OCI-LY1 (cell line): ENCODE data around the gene MGRN1.
A peak's percentile ranks its signal among the peaks of the same experiment; 100 is the strongest.

Source experiments
- H2AFZ ChIP-seq: fragments of 200-600 bp; sonication (generic), shearing (Covaris generic); 2 replicates; pipeline ENCODE4 v1.6.0; 2014; ENCODE audit warnings: antibody characterized with exemption, mild to moderate bottlenecking, low read length
- H3F3A ChIP-seq: fragments of 200-600 bp; sonication (generic), shearing (Covaris generic); 2 replicates; pipeline ENCODE4 v1.6.0; 2014; ENCODE audit warnings: mild to moderate bottlenecking, antibody characterized with exemption, low read length, moderate library complexity; ENCODE audit not compliant: insufficient read depth
- H3K27ac ChIP-seq: fragments of 200-600 bp; sonication (generic); 2 replicates; pipeline ENCODE4 v1.5.1; 2014; ENCODE audit warnings: low read length, mixed run types, mild to moderate bottlenecking, low read depth; ENCODE audit not compliant: poor library complexity, severe bottlenecking
- H3K27me3 ChIP-seq: fragments of 200-600 bp; sonication (generic); 2 replicates; pipeline ENCODE4 v1.6.0; 2014; ENCODE audit warnings: antibody characterized with exemption, mild to moderate bottlenecking, low read length, moderate library complexity; ENCODE audit not compliant: insufficient read depth
- H3K36me3 ChIP-seq: fragments of 200-600 bp; sonication (generic); 2 replicates; pipeline ENCODE4 v1.6.1; 2014; ENCODE audit warnings: mild to moderate bottlenecking, antibody characterized with exemption, low read length, moderate library complexity, mixed read lengths; ENCODE audit not compliant: insufficient read depth
- H3K4me1 ChIP-seq: fragments of 200-600 bp; sonication (generic); 2 replicates; pipeline ENCODE4 v1.5.1; 2014; ENCODE audit warnings: mild to moderate bottlenecking, low read length, moderate library complexity; ENCODE audit not compliant: insufficient read depth, severe bottlenecking
- H3K4me2 ChIP-seq: fragments of 200-600 bp; sonication (generic), shearing (Covaris generic); 2 replicates; pipeline ENCODE4 v1.6.1; 2014; ENCODE audit warnings: low read length
- H3K4me3 ChIP-seq: fragments of 200-600 bp; sonication (generic); 2 replicates; pipeline ENCODE4 v1.5.1; 2014; ENCODE audit warnings: low read length, low read depth, mild to moderate bottlenecking, mixed read lengths; ENCODE audit not compliant: poor library complexity, severe bottlenecking
- H3K79me2 ChIP-seq: fragments of 200-600 bp; shearing (Covaris generic); 2 replicates; pipeline ENCODE4 v1.6.1; 2016; ENCODE audit warnings: mixed run types, low read length, mixed read lengths; ENCODE audit not compliant: insufficient read depth
- H3K9ac ChIP-seq: fragments of 200-600 bp; sonication (generic), shearing (Covaris generic); 2 replicates; pipeline ENCODE4 v1.6.1; 2014; ENCODE audit warnings: mild to moderate bottlenecking, low read length, mixed read lengths
- H3K9me2 ChIP-seq: fragments of 200-600 bp; sonication (generic), shearing (Covaris generic); 2 replicates; pipeline ENCODE4 v1.6.1; 2014; ENCODE audit warnings: low read depth, mild to moderate bottlenecking, low read length, mixed read lengths
- H3K9me3 ChIP-seq: fragments of 200-600 bp; shearing (Covaris generic); 2 replicates; pipeline ENCODE4 v1.6.1; 2014; ENCODE audit warnings: low read length, mixed read lengths
- H4K20me1 ChIP-seq: fragments of 200-600 bp; sonication (generic), shearing (Covaris generic); 2 replicates; pipeline ENCODE4 v1.6.0; 2016; ENCODE audit warnings: mild to moderate bottlenecking, low read length; ENCODE audit not compliant: insufficient read depth
- CTCF ChIP-seq: fragments of 200-600 bp; sonication (generic), shearing (Covaris generic); IDR thresholded peaks from 2 replicates; pipeline ENCODE4 v1.5.1; 2017; ENCODE audit warnings: mild to moderate bottlenecking, antibody characterized with exemption, low read length, moderate library complexity, mixed read lengths
- EZH2 ChIP-seq: fragments of 200-600 bp; sonication (generic), shearing (Covaris generic); IDR thresholded peaks from 2 replicates; pipeline ENCODE4 v1.8.0; 2017; ENCODE audit warnings: borderline replicate concordance, mixed run types, mild to moderate bottlenecking, antibody characterized with exemption, low read length, moderate library complexity, mixed read lengths

Gene MGRN1

GRCh38 chr16:4639899-4640509, 15.4 kb downstream of the MGRN1 start:
- no peak overlapping the region for H3K9ac ChIP-seq
- no peaks in the 10 kb centered on the region for H4K20me1 ChIP-seq
- H3K9me2 ChIP-seq = no peaks in the 10 kb centered on the region
- H2AFZ ChIP-seq = no peak overlapping the region
- TF ChIP-seq CTCF (no peak), EZH2 (no peak)
- H3K36me3 ChIP-seq = no peaks in the 10 kb centered on the region; the same call in 1 of the 2 replicates
- H3K4me3 ChIP-seq = no peak overlapping the region
- no peaks in the 10 kb centered on the region for H3F3A ChIP-seq
- H3K4me2 ChIP-seq = no peak overlapping the region
- no peaks in the 10 kb centered on the region; the same call in 1 of the 2 replicates for H3K79me2 ChIP-seq
- H3K4me1 ChIP-seq = peaks cover 22% of the 10 kb centered on the region
- peak overlapping the region; percentile 18 for H3K27ac ChIP-seq
- no peaks in the 10 kb centered on the region for H3K9me3 ChIP-seq
- no peaks in the 10 kb centered on the region for H3K27me3 ChIP-seq

- Histone ChIP-seq H3K27me3 (no peaks in the 10 kb centered on the region), H3K9ac (no peak overlapping the region), H3F3A (no peaks in the 10 kb centered on the region), H3K79me2 (no peaks in the 10 kb centered on the region; the same call in 1 of the 2 replicates), H2AFZ (no peak overlapping the region), H3K36me3 (no peaks in the 10 kb centered on the region), H3K9me3 (no peaks in the 10 kb centered on the region), H3K4me2 (no peak overlapping the region; the same call in 1 of the 2 replicates), H3K9me2 (no peaks in the 10 kb centered on the region), H3K27ac (peak overlapping the region; percentile 69), H3K4me1 (peaks cover 22% of the 10 kb centered on the region), H4K20me1 (no peaks in the 10 kb centered on the region), H3K4me3 (no peak overlapping the region)
- no peak for TF ChIP-seq CTCF
- TF ChIP-seq EZH2 = no peak
These were observed 16.1 kb downstream of the MGRN1 start for GRCh38 chr16:4640572-4641305.

- H3K4me2 ChIP-seq = peak overlapping the region; percentile 55; the same call in 1 of the 2 replicates
- TF ChIP-seq EZH2 (no peak), CTCF (no peak)
- H3K4me1 ChIP-seq = peaks cover 22% of the 10 kb centered on the region
- H4K20me1 ChIP-seq = no peaks in the 10 kb centered on the region
- no peaks in the 10 kb centered on the region for H3K27me3 ChIP-seq
- H3K9ac ChIP-seq = no peak overlapping the region
- H3K9me2 ChIP-seq = no peaks in the 10 kb centered on the region
- H3K4me3 ChIP-seq = peak overlapping the region; percentile 13
- H2AFZ ChIP-seq = no peak overlapping the region
- H3K79me2 ChIP-seq = no peaks in the 10 kb centered on the region; the same call in 1 of the 2 replicates
- no peaks in the 10 kb centered on the region for H3K36me3 ChIP-seq
- peak overlapping the region; percentile 69 for H3K27ac ChIP-seq
- no peaks in the 10 kb centered on the region for H3K9me3 ChIP-seq
- H3F3A ChIP-seq = no peaks in the 10 kb centered on the region
These were observed 16.7 kb downstream of the MGRN1 start for GRCh38 chr16:4641306-4641687.
